BJ (cell line): ENCODE data around the gene CCDC106. TPM values are rescaled to one million over a fixed set of nuclear protein-coding genes. Genes with fewer than 3 reads are reported as not detected.

Experiments
- CTCF ChIA-PET: fragments of 350-600 bp; formaldehyde crosslinking; extraction: SDS; loops from one replicate; lab custom pipeline; 2021; ENCODE audit warnings: antibody characterized with exemption, inconsistent platforms; lab: Yijun Ruan, JAX
- POLR2A ChIA-PET: fragments of 300-600 bp; sonication (Branson Sonifier 250); formaldehyde crosslinking; extraction: SDS; loops from one replicate; lab custom pipeline; 2021; ENCODE audit warnings: antibody characterized with exemption; lab: Charles Lee
- DNase-seq: peaks from one replicate; pipeline ENCODE4 v3.0.0-alpha.2; 2011; ENCODE audit warnings: low read depth
- H3K27me3 ChIP-seq: 2 replicates; pipeline ENCODE4 v1.6.0; 2011; ENCODE audit warnings: low read length; ENCODE audit not compliant: control insufficient read depth, insufficient read depth
- H3K36me3 ChIP-seq: 2 replicates; pipeline ENCODE4 v1.5.1; 2011; ENCODE audit warnings: low read length; ENCODE audit not compliant: control insufficient read depth, insufficient read depth
- H3K4me3 ChIP-seq: 2 replicates; pipeline ENCODE4 v1.5.1; 2011; ENCODE audit warnings: low read depth, mild to moderate bottlenecking, control low read depth, low read length
- polyA plus RNA-seq: library from polyadenylated mRNA; depleted of rRNA; stranded (reverse); fragments of >200 nt; gene quantifications from 2 replicates; pipeline ENCODE4 v1.2.3, GENCODE V29; 2011
- TF ChIP-seq, protein P1 (sequence below): IDR thresholded peaks from 2 replicates; pipeline ENCODE4 v1.5.1; 2011; ENCODE audit warnings: low read depth, mild to moderate bottlenecking, control low read depth, inconsistent platforms, low read length, moderate library complexity; ENCODE audit not compliant: insufficient read depth

CCDC106 gene
- polyA plus RNA-seq, 1 experiment: 8.9 TPM

DNA sequence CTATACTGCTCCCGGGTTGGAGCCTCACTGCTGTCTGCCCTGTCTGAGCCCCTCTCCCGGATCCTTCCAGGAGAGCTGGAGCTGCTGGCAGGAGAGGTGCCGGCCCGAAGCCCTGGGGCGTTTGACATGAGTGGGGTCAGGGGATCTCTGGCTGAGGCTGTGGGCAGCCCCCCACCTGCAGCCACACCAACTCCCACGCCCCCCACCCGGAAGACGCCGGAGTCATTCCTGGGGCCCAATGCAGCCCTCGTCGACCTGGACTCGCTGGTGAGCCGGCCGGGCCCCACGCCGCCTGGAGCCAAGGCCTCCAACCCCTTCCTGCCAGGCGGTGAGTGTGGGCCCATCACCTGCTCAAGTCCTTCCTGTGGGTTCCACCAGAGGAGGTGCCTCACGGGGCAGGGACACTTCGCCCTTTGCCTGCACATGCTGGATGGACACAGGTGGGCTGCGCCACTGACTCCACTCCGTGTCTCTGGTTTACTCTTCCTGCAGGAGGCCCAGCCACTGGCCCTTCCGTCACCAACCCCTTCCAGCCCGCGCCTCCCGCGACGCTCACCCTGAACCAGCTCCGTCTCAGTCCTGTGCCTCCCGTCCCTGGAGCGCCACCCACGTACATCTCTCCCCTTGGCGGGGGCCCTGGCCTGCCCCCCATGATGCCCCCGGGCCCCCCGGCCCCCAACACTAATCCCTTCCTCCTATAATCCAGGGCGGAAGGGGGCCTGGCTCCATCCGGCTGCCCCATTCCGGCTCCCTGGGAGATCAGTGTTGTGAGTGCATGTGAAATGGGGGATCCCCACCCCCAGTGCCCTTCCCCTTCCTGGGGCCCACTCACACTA is 46.9 kb downstream of the CCDC106 start:
- H3K27me3 ChIP-seq: no peaks in the 10 kb centered on the region
- CTCF ChIA-PET: no interaction called here
- no peak for DNase-seq
- no peak overlapping the region for H3K4me3 ChIP-seq
- H3K36me3 ChIP-seq: peaks cover 32% of the 10 kb centered on the region
- POLR2A ChIA-PET: no interaction called here
- TF ChIP-seq, protein P1, sequence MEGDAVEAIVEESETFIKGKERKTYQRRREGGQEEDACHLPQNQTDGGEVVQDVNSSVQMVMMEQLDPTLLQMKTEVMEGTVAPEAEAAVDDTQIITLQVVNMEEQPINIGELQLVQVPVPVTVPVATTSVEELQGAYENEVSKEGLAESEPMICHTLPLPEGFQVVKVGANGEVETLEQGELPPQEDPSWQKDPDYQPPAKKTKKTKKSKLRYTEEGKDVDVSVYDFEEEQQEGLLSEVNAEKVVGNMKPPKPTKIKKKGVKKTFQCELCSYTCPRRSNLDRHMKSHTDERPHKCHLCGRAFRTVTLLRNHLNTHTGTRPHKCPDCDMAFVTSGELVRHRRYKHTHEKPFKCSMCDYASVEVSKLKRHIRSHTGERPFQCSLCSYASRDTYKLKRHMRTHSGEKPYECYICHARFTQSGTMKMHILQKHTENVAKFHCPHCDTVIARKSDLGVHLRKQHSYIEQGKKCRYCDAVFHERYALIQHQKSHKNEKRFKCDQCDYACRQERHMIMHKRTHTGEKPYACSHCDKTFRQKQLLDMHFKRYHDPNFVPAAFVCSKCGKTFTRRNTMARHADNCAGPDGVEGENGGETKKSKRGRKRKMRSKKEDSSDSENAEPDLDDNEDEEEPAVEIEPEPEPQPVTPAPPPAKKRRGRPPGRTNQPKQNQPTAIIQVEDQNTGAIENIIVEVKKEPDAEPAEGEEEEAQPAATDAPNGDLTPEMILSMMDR: no peak

DNA sequence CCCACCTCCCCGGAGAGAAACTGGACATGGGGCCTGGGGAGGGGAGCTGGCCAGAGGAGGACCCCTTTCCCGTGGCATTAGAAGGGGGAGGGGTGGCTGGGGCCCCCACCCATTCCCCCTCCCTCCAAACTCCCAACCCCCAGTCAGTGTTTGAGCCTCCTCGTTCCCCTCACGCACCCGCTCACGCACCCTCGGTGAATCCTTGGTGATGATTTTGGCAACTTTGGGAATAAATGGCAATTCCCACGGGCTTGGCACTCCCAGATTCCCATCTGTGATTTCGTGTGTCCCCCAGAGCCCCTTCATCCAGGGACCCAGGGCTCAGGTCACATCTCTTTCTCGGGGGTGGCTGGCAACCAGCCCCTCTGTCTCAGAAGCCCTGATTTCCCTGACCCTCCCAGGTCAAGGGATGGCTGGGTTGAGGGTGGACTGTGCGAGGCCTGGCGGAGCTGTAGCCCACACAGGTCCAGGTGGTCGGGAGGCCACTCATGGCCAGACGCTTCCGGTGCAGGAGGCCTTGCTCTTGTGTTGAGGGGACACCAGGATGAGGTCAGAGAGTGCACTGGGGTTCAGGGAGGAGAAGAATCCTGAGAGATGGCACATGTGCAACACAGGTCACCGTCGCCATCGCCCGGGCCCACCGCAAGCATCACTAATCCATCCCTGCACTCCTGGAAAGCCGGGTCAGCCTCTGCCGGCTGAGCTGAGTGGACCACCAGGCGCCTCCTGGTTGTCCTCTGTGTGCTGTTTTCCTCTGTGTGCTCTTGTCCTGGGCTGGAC is 47.7 kb downstream of the CCDC106 start:
- Histone ChIP-seq H3K27me3 (no peaks in the 10 kb centered on the region), H3K36me3 (peaks cover 26% of the 10 kb centered on the region), H3K4me3 (no peak overlapping the region)
- POLR2A ChIA-PET: no interaction called here
- DNase-seq: no peak
- CTCF ChIA-PET: no interaction called here
- TF ChIP-seq, protein P1: no peak

DNA sequence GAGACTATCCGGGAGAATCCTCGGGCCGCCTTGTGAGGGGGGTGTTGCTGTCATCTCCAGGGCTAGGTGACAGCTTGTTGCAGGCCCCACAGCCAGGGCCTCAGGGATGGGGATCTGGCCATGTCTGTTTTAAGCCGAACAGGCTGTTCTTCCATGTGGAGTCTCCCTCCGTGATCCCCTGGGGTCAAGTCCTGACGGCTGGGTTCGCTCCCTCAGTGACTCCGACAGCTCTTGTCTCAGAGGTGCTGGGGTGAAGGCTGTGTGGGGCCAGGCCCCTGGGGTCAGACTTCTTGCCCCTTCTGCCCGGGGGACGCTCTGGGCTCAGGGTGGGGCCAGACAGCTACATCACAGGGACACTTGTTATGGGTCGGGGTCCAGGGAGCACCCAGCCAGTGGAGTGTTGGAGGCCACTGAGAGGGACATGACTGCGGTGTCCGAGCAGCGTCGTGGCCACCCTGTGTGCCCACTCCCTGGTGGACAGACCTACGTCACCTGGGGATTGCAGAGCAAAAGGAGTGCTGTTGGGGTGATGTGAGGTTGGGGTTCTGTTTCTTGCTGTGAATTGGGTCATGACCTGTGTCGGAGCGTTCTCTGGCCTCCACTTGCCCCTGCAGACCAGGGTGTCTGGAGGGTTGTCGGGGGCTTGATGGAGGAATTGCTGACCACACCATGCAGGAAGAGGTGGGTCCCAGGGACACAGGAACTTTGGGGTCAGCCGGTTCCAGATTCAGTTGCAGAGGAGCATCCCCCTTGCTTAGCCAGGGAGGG is 48.5 kb downstream of the CCDC106 start:
- H3K36me3 ChIP-seq: peaks cover 23% of the 10 kb centered on the region
- TF ChIP-seq, protein P1: no peak
- CTCF ChIA-PET: no interaction called here
- H3K27me3 ChIP-seq: no peaks in the 10 kb centered on the region
- no peak for DNase-seq
- no peak overlapping the region for H3K4me3 ChIP-seq
- POLR2A ChIA-PET: no interaction called here

DNA sequence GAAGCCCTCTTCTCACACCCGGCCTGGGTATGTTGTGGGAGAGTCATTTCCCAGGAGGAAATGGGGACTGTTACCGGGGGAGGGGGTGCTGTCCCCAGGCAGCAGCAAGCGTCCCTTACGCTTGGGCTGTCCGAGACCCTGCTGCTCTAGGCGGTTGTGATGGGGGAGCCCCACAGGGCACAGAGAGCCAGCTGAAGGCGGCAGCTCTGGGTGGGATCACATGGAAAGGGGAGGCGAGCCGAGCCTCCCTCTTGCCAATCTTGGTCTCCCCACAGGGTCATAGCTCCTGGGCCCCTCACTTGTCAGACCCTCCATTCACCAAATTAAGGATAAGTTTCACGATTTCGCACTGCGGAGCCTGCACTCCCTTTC is 49.0 kb downstream of the CCDC106 start:
- no peak overlapping the region for H3K4me3 ChIP-seq
- POLR2A ChIA-PET: no interaction called here
- peaks cover 21% of the 10 kb centered on the region for H3K36me3 ChIP-seq
- TF ChIP-seq, protein P1: no peak
- no peak for DNase-seq
- no peaks in the 10 kb centered on the region for H3K27me3 ChIP-seq
- CTCF ChIA-PET: no interaction called here

DNA sequence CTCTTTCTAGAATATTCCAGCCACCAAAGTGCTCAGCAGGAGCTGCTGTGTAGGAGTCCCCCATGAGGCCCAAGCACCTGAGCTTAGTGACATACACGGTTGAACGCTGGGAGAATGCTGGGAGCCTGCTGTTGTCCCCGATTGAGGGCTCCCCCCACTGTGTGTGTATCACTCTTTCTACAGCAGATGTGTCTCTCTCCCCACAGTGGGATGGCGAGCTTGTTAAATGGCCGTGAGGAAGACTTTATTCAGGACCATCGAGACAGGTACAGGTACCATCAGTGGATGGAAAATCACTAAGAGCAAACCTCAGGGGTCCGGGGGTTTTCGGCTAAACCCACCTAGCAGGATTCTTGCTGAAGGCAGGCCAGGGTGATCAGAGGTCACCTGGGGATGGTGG is 49.7 kb downstream of the CCDC106 start:
- TF ChIP-seq, protein P1: no peak
- POLR2A ChIA-PET: no interaction called here
- no peak for DNase-seq
- Histone ChIP-seq H3K27me3 (no peaks in the 10 kb centered on the region), H3K36me3 (peaks cover 19% of the 10 kb centered on the region), H3K4me3 (no peak overlapping the region)
- CTCF ChIA-PET: no interaction called here
